CD4-positive, alpha-beta T cell treated with Interleukin-10 for 1 hour (primary cell): ENCODE data around the gene NCOA3.
"Not testable (repeated sequence)": the region's sequence is repeated elsewhere in the genome, so short reads cannot be mapped to it uniquely, and the experiment has no call there.

ENCODE experiments used
- DNase-seq: peaks from one replicate; pipeline ENCODE4 v3.0.0-alpha.2; 2020

The NCOA3 gene

GRCh38 chr20:47571426-47571825 lies 69.7 kb downstream of the NCOA3 start:
- no peak for DNase-seq

GRCh38 chr20:47572105-47572729 lies 70.5 kb downstream of the NCOA3 start:
- no peak for DNase-seq

- DNase-seq: no peak
These were observed 71.9 kb downstream of the NCOA3 start for GRCh38 chr20:47573559-47573958.

GRCh38 chr20:47574616-47575364 lies 73.1 kb downstream of the NCOA3 start:
- peak; percentile 3 for DNase-seq

GRCh38 chr20:47576516-47577033 lies 74.9 kb downstream of the NCOA3 start:
- peak; percentile 22 for DNase-seq

GRCh38 chr20:47577314-47577713 lies 75.6 kb downstream of the NCOA3 start:
- no peak for DNase-seq

GRCh38 chr20:47578543-47578942 lies 76.9 kb downstream of the NCOA3 start:
- DNase-seq: no peak

GRCh38 chr20:47580686-47581085 lies 79.0 kb downstream of the NCOA3 start:
- DNase-seq: not testable (repeated sequence)

GRCh38 chr20:47581090-47581489 lies 79.4 kb downstream of the NCOA3 start:
- no peak for DNase-seq

GRCh38 chr20:47583551-47583950 lies 81.9 kb downstream of the NCOA3 start:
- DNase-seq: no peak

GRCh38 chr20:47585087-47585747 lies 83.5 kb downstream of the NCOA3 start:
- DNase-seq: no peak

GRCh38 chr20:47586649-47587294 lies 85.1 kb downstream of the NCOA3 start:
- DNase-seq: no peak

GRCh38 chr20:47588158-47588557 lies 86.5 kb downstream of the NCOA3 start:
- DNase-seq: no peak

GRCh38 chr20:47591231-47591630 lies 89.5 kb downstream of the NCOA3 start:
- no peak for DNase-seq

- no peak for DNase-seq
These were observed 92.5 kb downstream of the NCOA3 start for GRCh38 chr20:47594157-47594556.

- DNase-seq: not testable (repeated sequence)
These were observed 93.5 kb downstream of the NCOA3 start for GRCh38 chr20:47595138-47595537.

- DNase-seq: no peak
These were observed 94.4 kb downstream of the NCOA3 start for GRCh38 chr20:47596003-47596571.

- DNase-seq: no peak
These were observed 95.4 kb downstream of the NCOA3 start for GRCh38 chr20:47597090-47597489.

- DNase-seq: no peak
These were observed 97.4 kb downstream of the NCOA3 start for GRCh38 chr20:47598911-47599744.

- no peak for DNase-seq
These were observed 99.4 kb downstream of the NCOA3 start for GRCh38 chr20:47600967-47601547.

GRCh38 chr20:47603260-47603659 lies 101.6 kb downstream of the NCOA3 start:
- no peak for DNase-seq
